ENCODE results near the gene GPR68. TPM values are rescaled to one million over a fixed set of nuclear protein-coding genes. Genes with fewer than 3 reads are reported as not detected.
A peak's percentile ranks its signal among the peaks of the same experiment; 100 is the strongest.

GPR68 gene
- total RNA-seq, 4 donors from 2014 or later = 1.5 to 1.7 TPM; not detected in 2

DNA sequence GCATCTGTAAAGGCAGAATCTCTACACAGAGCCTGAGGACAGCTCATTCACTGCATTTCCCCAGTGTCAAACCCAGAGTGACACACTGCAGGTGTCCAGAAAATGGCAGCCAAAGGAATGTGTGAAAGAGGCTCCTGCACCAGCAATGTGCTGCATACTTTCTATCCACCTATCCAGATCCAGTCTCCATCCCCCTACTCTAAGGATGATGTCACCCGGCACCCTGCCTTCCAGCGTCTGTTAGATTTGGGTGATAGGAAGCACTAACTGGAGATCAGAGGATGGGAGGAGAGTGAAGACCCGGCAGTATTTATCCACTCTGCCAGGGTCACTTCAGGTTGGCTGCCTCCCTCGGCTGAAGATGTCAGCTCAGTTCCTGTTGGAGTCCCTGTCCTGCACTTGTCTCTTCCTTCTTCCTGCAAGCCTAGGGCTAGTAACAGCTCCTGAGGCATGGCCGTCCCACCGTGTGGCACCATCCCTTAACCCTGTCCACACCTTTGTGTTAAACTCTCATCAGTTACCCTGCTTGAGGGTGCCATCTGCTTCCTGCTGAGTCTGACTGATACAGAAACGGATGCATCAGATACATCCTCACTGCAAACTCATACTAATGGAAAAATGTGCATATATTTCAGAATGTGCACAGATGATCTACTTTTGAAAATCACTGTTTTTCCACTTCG lies 13.0 kb upstream of the GPR68 start:
- no peak overlapping the region for H3K4me3 ChIP-seq
- no peaks in the 10 kb centered on the region for H3K27me3 ChIP-seq
- peak overlapping the region in 3 of 4 donors; percentile 0 to 39 (median 9) for H3K27ac ChIP-seq
- DNase-seq = no peak
- H3K9me3 ChIP-seq = no peaks in the 10 kb centered on the region
- H3K4me1 ChIP-seq = peaks cover 5 to 30% (median 14%) of the 10 kb centered on the region in 4 donors
- H3K36me3 ChIP-seq = no peaks in the 10 kb centered on the region
- TF ChIP-seq, protein P1, sequence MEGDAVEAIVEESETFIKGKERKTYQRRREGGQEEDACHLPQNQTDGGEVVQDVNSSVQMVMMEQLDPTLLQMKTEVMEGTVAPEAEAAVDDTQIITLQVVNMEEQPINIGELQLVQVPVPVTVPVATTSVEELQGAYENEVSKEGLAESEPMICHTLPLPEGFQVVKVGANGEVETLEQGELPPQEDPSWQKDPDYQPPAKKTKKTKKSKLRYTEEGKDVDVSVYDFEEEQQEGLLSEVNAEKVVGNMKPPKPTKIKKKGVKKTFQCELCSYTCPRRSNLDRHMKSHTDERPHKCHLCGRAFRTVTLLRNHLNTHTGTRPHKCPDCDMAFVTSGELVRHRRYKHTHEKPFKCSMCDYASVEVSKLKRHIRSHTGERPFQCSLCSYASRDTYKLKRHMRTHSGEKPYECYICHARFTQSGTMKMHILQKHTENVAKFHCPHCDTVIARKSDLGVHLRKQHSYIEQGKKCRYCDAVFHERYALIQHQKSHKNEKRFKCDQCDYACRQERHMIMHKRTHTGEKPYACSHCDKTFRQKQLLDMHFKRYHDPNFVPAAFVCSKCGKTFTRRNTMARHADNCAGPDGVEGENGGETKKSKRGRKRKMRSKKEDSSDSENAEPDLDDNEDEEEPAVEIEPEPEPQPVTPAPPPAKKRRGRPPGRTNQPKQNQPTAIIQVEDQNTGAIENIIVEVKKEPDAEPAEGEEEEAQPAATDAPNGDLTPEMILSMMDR (IDR thresholded peaks at IDR 0.05) = no peak
- TF ChIP-seq POLR2A (IDR thresholded peaks at IDR 0.05) = no peak

DNA sequence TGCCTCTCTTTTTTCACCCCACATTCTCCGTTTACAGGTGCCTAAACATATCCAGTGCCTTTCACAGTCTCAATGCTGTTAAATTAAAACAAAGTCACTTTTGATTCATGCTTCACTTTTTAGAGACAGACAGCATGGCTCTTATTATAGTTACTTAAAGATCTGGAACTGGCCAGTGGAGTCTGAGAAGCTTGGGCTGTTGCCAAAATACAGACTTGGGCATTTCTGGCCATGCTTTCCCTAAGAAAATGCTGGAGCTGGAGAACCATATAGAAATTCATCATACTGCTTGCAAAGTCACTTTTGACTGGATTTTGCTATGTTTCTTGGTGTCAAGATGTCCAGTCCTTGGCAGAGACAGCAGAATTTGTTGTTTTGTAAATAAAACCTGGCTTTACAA lies 12.2 kb upstream of the GPR68 start:
- no peak for DNase-seq
- Histone ChIP-seq H3K27ac (no peak overlapping the region), H3K27me3 (no peaks in the 10 kb centered on the region), H3K4me3 (no peak overlapping the region), H3K4me1 (peaks cover 5 to 30% (median 14%) of the 10 kb centered on the region in 4 donors), H3K36me3 (no peaks in the 10 kb centered on the region), H3K9me3 (no peaks in the 10 kb centered on the region)
- TF ChIP-seq, protein P1 (IDR thresholded peaks at IDR 0.05) = no peak
- no peak for TF ChIP-seq POLR2A (IDR thresholded peaks at IDR 0.05)

DNA sequence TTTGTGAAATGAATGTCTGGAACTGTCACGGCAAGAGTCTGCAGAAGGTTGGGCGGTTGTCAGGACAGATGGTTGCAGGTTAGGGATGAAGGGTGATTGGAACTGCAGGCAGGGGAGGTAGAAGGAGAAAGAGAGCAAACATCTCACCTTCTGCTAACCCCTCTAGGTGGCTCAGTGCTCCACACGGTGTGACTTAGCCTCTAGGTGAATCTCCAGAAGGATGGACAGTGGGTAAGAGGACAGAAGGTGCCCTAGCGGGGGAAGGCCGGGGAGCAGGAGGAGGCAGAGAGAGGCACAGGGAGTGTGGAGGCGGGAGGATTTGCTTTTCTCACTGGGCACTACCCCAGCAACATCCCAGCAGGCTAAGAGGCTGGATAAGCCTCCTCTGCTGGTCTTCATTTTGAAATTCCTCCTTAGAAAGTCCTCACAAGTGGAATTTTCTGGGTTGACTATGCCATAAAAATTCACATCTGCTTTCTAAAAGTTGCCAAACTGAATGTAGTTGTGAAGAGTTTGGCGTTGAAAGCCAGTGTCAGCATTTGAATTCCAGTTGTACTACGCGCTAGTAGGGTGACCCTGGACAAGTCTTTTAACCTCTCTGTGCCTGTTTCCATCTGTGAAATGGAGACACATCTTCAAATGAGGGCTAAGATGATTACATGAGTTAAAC lies 10.7 kb upstream of the GPR68 start:
- Histone ChIP-seq H3K4me3 (no peak overlapping the region), H3K9me3 (no peaks in the 10 kb centered on the region), H3K27ac (no peak overlapping the region), H3K27me3 (no peaks in the 10 kb centered on the region), H3K4me1 (peaks cover 5 to 40% (median 19%) of the 10 kb centered on the region in 4 donors), H3K36me3 (no peaks in the 10 kb centered on the region)
- DNase-seq = no peak
- TF ChIP-seq POLR2A (IDR thresholded peaks at IDR 0.05) = no peak
- TF ChIP-seq, protein P1 (IDR thresholded peaks at IDR 0.05) = no peak

DNA sequence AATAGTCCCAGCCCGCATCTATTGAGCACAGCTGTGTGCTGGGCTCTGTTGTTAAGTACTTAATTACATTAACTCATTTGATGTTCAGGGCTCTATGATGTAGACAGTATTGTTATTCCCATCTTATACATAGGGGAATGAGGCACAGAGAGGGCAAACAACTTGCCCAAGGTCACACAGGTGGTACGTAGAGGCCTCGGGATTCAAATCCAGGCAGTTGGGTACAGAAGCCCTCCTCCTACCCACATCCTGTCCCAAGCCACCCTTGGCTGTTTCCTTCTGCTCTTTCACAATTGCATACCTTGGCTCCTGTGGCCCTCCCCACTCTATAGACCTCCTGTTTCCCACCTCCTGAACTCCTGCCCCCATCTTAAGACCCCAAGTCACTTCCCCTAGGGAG lies 10.0 kb upstream of the GPR68 start:
- peak overlapping the region in 3 of 4 donors; percentile 62 to 79 (median 76) for H3K27ac ChIP-seq
- H3K27me3 ChIP-seq = no peaks in the 10 kb centered on the region
- no peak overlapping the region for H3K4me3 ChIP-seq
- no peak for TF ChIP-seq POLR2A (IDR thresholded peaks at IDR 0.05)
- TF ChIP-seq, protein P1 (IDR thresholded peaks at IDR 0.05) = no peak
- peaks cover 5 to 46% (median 26%) of the 10 kb centered on the region in 4 donors for H3K4me1 ChIP-seq
- no peaks in the 10 kb centered on the region for H3K9me3 ChIP-seq
- H3K36me3 ChIP-seq = no peaks in the 10 kb centered on the region
- DNase-seq = peak in 2 of 3 donors; percentile 41 to 70

DNA sequence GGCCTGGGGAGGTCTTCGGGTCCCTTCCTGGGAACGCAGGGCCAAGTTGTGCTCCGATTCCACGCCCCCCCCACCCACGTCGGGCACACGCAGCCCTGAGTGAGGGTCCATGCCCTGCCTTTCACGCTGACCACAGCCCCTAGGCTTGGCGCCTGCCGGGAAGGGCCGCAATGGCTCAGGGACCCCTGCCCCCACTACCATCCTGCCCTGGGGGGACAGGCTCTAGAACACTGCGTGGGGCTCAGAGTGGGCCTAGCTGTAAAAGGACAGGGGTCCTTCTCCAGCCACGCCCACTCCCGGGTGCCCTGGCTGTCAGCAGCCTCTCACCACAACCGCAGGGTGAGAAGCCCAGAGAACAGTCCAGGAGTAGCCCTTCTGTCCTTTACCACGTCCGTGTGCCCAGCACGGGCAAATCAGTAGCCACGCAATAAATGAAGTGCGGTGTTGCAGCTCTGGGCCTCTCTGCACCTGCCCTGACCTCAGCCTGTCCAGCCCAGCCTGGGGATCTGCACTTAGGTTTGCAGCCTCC lies 9.4 kb upstream of the GPR68 start:
- no peak for TF ChIP-seq POLR2A (IDR thresholded peaks at IDR 0.05)
- TF ChIP-seq, protein P1 (IDR thresholded peaks at IDR 0.05) = no peak
- DNase-seq = no peak
- H3K4me1 ChIP-seq = peaks cover 5 to 52% (median 26%) of the 10 kb centered on the region in 4 donors

More for the DNA sequence above, 9.4 kb upstream of the GPR68 start:
- H3K36me3 ChIP-seq = no peaks in the 10 kb centered on the region
- H3K27ac ChIP-seq = peak overlapping the region; percentile 54 to 79 (median 69)
- no peaks in the 10 kb centered on the region for H3K9me3 ChIP-seq
- H3K27me3 ChIP-seq = no peaks in the 10 kb centered on the region
- peak overlapping the region; percentile 42 to 78 (median 64) for H3K4me3 ChIP-seq
